Measurements from ENCODE around the gene AOPEP. TPM values are rescaled to one million over a fixed set of nuclear protein-coding genes. Genes with fewer than 3 reads are reported as not detected.
A peak's percentile ranks its signal among the peaks of the same experiment; 100 is the strongest.

The AOPEP gene
- total RNA-seq, 6 donors from 2014 or later = 55.4 to 410 (median 111) TPM

GRCh38 chr9:95078939-95079338 lies 352.4 kb downstream of the AOPEP start:
- Histone ChIP-seq H3K27me3 (no peaks in the 10 kb centered on the region), H3K9me3 (no peaks in the 10 kb centered on the region), H3K36me3 (peaks cover 8 to 43% (median 30%) of the 10 kb centered on the region in 4 donors), H3K4me1 (peaks cover 37 to 44% (median 40%) of the 10 kb centered on the region in 4 donors), H3K27ac (peak overlapping the region; percentile 34 to 63 (median 56)), H3K4me3 (no peak overlapping the region)
- WGBS, 2 donors = 40 to 47% methylated on average over 6 of the region's 6 CpGs
- DNase-seq = peak in 1 of 2 donors; percentile 76
- no peak for TF ChIP-seq POLR2A (IDR thresholded peaks at IDR 0.05)
- TF ChIP-seq CTCF (IDR thresholded peaks at IDR 0.05) = peak in 3 of 6 experiments; percentile 19 to 49 (median 24)
- peak; percentile 58 to 79 for ATAC-seq (ENCODE audit: low FRiP score in 2 of 2)

DNA sequence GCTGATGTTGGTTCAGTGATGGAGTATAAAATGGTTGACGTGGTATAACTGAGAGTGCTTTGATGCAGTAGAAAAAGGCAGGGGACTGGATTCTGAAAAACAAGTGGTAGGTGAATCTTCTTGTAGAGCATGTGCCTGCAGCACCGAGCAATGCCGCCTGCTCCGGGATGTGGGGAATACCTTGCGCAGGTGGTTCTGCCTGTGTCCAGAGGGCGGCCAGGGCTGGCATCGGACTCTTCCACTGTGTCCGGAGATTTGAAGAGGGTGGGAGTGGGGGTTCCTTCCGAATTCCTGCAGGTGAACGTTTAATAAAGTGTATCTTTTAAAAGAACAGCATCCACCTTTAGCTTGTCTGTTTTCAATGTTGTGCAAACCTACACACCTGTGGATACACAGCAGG lies 353.0 kb downstream of the AOPEP start:
- H3K27ac ChIP-seq = peak overlapping the region in 2 of 4 donors; percentile 54 to 58
- DNase-seq (no peak), ATAC-seq (ENCODE audit: low FRiP score in 2 of 2) (no peak)
- TF ChIP-seq POLR2A (IDR thresholded peaks at IDR 0.05) (no peak), CTCF (IDR thresholded peaks at IDR 0.05) (no peak), EP300 (IDR thresholded peaks at IDR 0.05) (no peak), POLR2AphosphoS5 (IDR thresholded peaks at IDR 0.05) (no peak)
- no peaks in the 10 kb centered on the region for H3K27me3 ChIP-seq
- H3K9me3 ChIP-seq = no peaks in the 10 kb centered on the region
- 76 to 87% methylated on average over 10 of the region's 10 CpGs for WGBS, 2 donors
- no peak overlapping the region for H3K4me3 ChIP-seq
- peaks cover 37 to 42% (median 40%) of the 10 kb centered on the region in 4 donors for H3K4me1 ChIP-seq
- peaks cover 8 to 42% (median 31%) of the 10 kb centered on the region in 4 donors for H3K36me3 ChIP-seq

DNA sequence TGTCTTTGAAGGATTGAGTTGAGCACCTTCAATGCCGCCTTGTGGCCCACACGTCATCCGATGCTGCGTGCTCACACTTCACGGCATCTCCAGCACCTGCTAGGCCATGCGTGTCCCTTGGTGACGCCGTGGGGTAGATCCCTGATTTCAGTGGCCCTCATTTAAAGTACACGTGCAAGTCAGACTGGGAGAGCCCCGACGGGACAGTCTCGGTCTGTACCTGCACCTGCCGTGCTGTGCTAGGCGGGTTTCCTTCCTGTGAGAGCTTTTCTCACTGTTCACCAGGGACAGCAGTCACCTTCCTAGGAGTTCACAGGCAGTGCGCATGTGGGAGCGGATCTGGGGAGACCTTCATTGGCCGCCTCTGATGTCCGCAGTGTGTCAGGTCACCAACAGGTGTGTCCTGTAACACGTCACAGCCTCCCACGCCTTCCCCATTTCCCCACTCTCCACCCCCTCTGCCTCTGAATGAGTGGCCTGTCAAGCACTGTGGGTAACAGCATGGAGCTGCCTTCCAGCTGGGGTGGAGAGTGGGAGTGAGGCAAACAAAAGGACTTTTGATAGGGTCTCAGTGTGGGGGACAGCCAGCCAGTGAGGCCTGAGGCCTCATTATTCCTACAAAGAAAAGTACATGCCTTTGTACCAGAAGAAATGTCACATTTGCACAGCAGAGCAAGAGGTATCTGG lies 354.6 kb downstream of the AOPEP start:
- Histone ChIP-seq H3K9me3 (no peaks in the 10 kb centered on the region), H3K27me3 (no peaks in the 10 kb centered on the region), H3K36me3 (peaks cover 9 to 54% (median 45%) of the 10 kb centered on the region in 4 donors), H3K27ac (peak overlapping the region in 2 of 4 donors; percentile 28 to 31), H3K4me1 (peaks cover 31 to 37% (median 35%) of the 10 kb centered on the region in 4 donors), H3K4me3 (no peak overlapping the region)
- DNase-seq = peak in 1 of 2 donors; percentile 19
- no peak for ATAC-seq (ENCODE audit: low FRiP score in 2 of 2)
- TF ChIP-seq POLR2A (IDR thresholded peaks at IDR 0.05) (no peak), EP300 (IDR thresholded peaks at IDR 0.05) (no peak), CTCF (IDR thresholded peaks at IDR 0.05) (no peak), POLR2AphosphoS5 (IDR thresholded peaks at IDR 0.05) (no peak)
- WGBS, 2 donors = 91 to 96% methylated on average over 15 to 20 of the region's 20 CpGs

GRCh38 chr9:95081998-95082397 lies 355.5 kb downstream of the AOPEP start:
- no peaks in the 10 kb centered on the region for H3K9me3 ChIP-seq
- WGBS, 2 donors = 90 to 96% methylated on average over 17 to 19 of the region's 19 CpGs
- ATAC-seq (ENCODE audit: low FRiP score in 2 of 2) (no peak), DNase-seq (peak in 1 of 2 donors; percentile 14)
- H3K4me1 ChIP-seq = peaks cover 22 to 31% (median 26%) of the 10 kb centered on the region in 4 donors
- peak overlapping the region in 1 of 4 donors; percentile 49 for H3K27ac ChIP-seq
- H3K27me3 ChIP-seq = no peaks in the 10 kb centered on the region
- peaks cover 10 to 63% (median 53%) of the 10 kb centered on the region in 4 donors for H3K36me3 ChIP-seq
- no peak overlapping the region for H3K4me3 ChIP-seq
- TF ChIP-seq POLR2A (IDR thresholded peaks at IDR 0.05) (no peak), CTCF (IDR thresholded peaks at IDR 0.05) (no peak), EP300 (IDR thresholded peaks at IDR 0.05) (no peak), POLR2AphosphoS5 (IDR thresholded peaks at IDR 0.05) (no peak)

All from upper lobe of left lung (tissue), 6 donors.